Myocyte (in vitro differentiated cells): ENCODE measurements around the gene HTR5A. TPM values are rescaled to one million over a fixed set of nuclear protein-coding genes. Genes with fewer than 3 reads are reported as not detected.

Experiments used
- DNase-seq: peaks from one replicate; pipeline ENCODE4 v3.0.0-alpha.2; 2012; ENCODE audit warnings: low read depth
- total RNA-seq: library from RNA; depleted of rRNA; stranded (reverse); fragments of >200 nt; gene quantifications from 2 replicates; pipeline ENCODE4 v1.2.3, GENCODE V29; 2014

Gene HTR5A
- total RNA-seq, 1 donor from 2014 or later = not detected

- DNase-seq = no peak
Observed at GRCh38 chr7:155136619-155137243, 66.6 kb downstream of the HTR5A start.

Other genes starting within 250 kb of the HTR5A start
- 12.1 and 14.3 TPM in 2 replicates for gene PAXIP1, start 67.2 kb upstream of the HTR5A start, total RNA-seq
- 313 and 655 TPM in 2 replicates for gene INSIG1, start 227.6 kb downstream of the HTR5A start, total RNA-seq